Measurements from ENCODE around the gene FKBP3. TPM values are rescaled to one million over a fixed set of nuclear protein-coding genes. Genes with fewer than 3 reads are reported as not detected.

Gene FKBP3
- total and polyA plus RNA-seq, 2 of the 13 experiments (the other 11 are each of a cell fraction or from before 2014, with no cell fraction given), result 57.0 to 87.6 TPM

- TF ChIP-seq ZBTB21 (CRISPR knock-in tag; IDR thresholded peaks at IDR 0.05) (no peak; the same call in 1 of the 2 replicates), ZNF891 (CRISPR knock-in tag; IDR thresholded peaks at IDR 0.05) (no peak), KDM5B (CRISPR knock-in tag; IDR thresholded peaks at IDR 0.05; ENCODE audit: borderline replicate concordance) (no peak), ZGPAT (CRISPR knock-in tag; IDR thresholded peaks at IDR 0.05) (0 out of 2 replicates have a peak, but pooled peaks have one; percentile 26), ZBTB3 (CRISPR knock-in tag; IDR thresholded peaks at IDR 0.05; ENCODE audit: borderline replicate concordance, low read depth) (no peak), MLXIP (CRISPR knock-in tag; IDR thresholded peaks at IDR 0.05; ENCODE audit: borderline replicate concordance) (no peak), REPIN1 (CRISPR knock-in tag; IDR thresholded peaks at IDR 0.05; ENCODE audit: borderline replicate concordance, low read depth) (no peak), GATAD2A (CRISPR knock-in tag; IDR thresholded peaks at IDR 0.05) (peak; percentile 34), SMAD9 (CRISPR knock-in tag; IDR thresholded peaks at IDR 0.05) (no peak), ZBTB1 (CRISPR knock-in tag; IDR thresholded peaks at IDR 0.05; ENCODE audit: borderline replicate concordance) (no peak), ZKSCAN8 (CRISPR knock-in tag; IDR thresholded peaks at IDR 0.05; ENCODE audit: borderline replicate concordance) (0 out of 2 replicates have a peak, but pooled peaks have one; percentile 10), JARID2 (CRISPR knock-in tag; IDR thresholded peaks at IDR 0.05; ENCODE audit: insufficient replicate concordance) (no peak), ARID5B (CRISPR knock-in tag; IDR thresholded peaks at IDR 0.05) (peak; percentile 32; the same call in 1 of the 2 replicates), THAP9 (CRISPR knock-in tag; IDR thresholded peaks at IDR 0.05; ENCODE audit: borderline replicate concordance) (no peak), THAP11 (CRISPR knock-in tag; IDR thresholded peaks at IDR 0.05) (no peak), ZNF761 (CRISPR knock-in tag; conservative IDR thresholded peaks at IDR 0.05) (no peak), HDAC1 (CRISPR knock-in tag; IDR thresholded peaks at IDR 0.05) (no peak)
Observed at GRCh38 chr14:45112896-45113781, 21.1 kb downstream of the FKBP3 start (continued).
